CD8-positive, alpha-beta memory T cell (primary cell): ENCODE results near the gene EME2. TPM values are rescaled to one million over a fixed set of nuclear protein-coding genes. Genes with fewer than 3 reads are reported as not detected.
A peak's percentile ranks its signal among the peaks of the same experiment; 100 is the strongest.

ENCODE experiments used
- CTCF ChIA-PET: fragments of 350-600 bp; sonication (Branson Sonifier 250); formaldehyde crosslinking; loops from one replicate; lab custom pipeline; 2021; ENCODE audit warnings: antibody characterized with exemption; lab: Charles Lee
- POLR2A ChIA-PET: fragments of 350-600 bp; sonication (Branson Sonifier 250); formaldehyde crosslinking; loops from one replicate; lab custom pipeline; 2021; ENCODE audit warnings: antibody characterized with exemption; lab: Charles Lee
- DNase-seq, 5 donors: peaks; one replicate each; pipeline versions ENCODE4 v3.0.0 to v3.0.0-alpha.2; 2020 to 2022; ENCODE audit warnings: mixed read lengths in 1 of 5
- H3K27ac ChIP-seq: one replicate; pipeline ENCODE4 v1.7.0; 2013; ENCODE audit warnings: low read depth, mild to moderate bottlenecking, low read length, moderate library complexity
- H3K27me3 ChIP-seq: 2 replicates; pipeline ENCODE4 v1.7.0; 2013; ENCODE audit warnings: low read length, mild to moderate bottlenecking; ENCODE audit not compliant: insufficient read depth, poor library complexity, severe bottlenecking
- H3K36me3 ChIP-seq: 2 replicates; pipeline ENCODE4 v1.7.0; 2013; ENCODE audit warnings: mild to moderate bottlenecking, low read length, moderate library complexity; ENCODE audit not compliant: insufficient read depth
- H3K4me1 ChIP-seq: 2 replicates; pipeline ENCODE4 v1.7.0; 2013; ENCODE audit warnings: mild to moderate bottlenecking, low read length, moderate library complexity; ENCODE audit not compliant: insufficient read depth
- H3K4me3 ChIP-seq: 2 replicates; pipeline ENCODE4 v1.7.0; 2013; ENCODE audit warnings: mild to moderate bottlenecking, low read length
- H3K9me3 ChIP-seq: 2 replicates; pipeline ENCODE4 v1.7.0; 2013; ENCODE audit warnings: mild to moderate bottlenecking, low read length
- H3K27ac Mint-ChIP-seq, 8 donors: one replicate each; pipeline ENCODE4 v1.8.0; 2020 to 2021; ENCODE audit warnings: mixed read lengths in 8 of 8, mild to moderate bottlenecking in 6 of 8, inconsistent platforms in 3 of 8, moderate library complexity in 3 of 8
- H3K27me3 Mint-ChIP-seq, 2 donors: one replicate each; pipeline ENCODE4 v1.8.0; 2020 to 2021; ENCODE audit warnings: mixed read lengths in 2 of 2, mild to moderate bottlenecking in 1 of 2, moderate library complexity in 1 of 2
- H3K36me3 Mint-ChIP-seq, 3 donors: one replicate each; pipeline ENCODE4 v1.8.0; 2020 to 2021; ENCODE audit warnings: mixed read lengths in 3 of 3, inconsistent platforms in 1 of 3, mild to moderate bottlenecking in 1 of 3
- H3K4me1 Mint-ChIP-seq, 3 donors: one replicate each; pipeline ENCODE4 v1.8.0; 2020 to 2021; ENCODE audit warnings: mixed read lengths in 3 of 3, inconsistent platforms in 1 of 3, mild to moderate bottlenecking in 1 of 3
- H3K4me3 Mint-ChIP-seq, 7 donors: one replicate each; pipeline ENCODE4 v1.8.0; 2020 to 2021; ENCODE audit warnings: mixed read lengths in 7 of 7, mild to moderate bottlenecking in 6 of 7, moderate library complexity in 4 of 7, inconsistent platforms in 2 of 7
- H3K9me3 Mint-ChIP-seq, 5 donors: one replicate each; pipeline ENCODE4 v1.8.0; 2020 to 2022; ENCODE audit warnings: mixed read lengths in 5 of 5, mild to moderate bottlenecking in 3 of 5, moderate library complexity in 2 of 5, inconsistent platforms in 1 of 5
- polyA plus RNA-seq: library from polyadenylated mRNA; unstranded; fragments of 300-500 nt; fragmentation: Illumina TruSeq; gene quantifications from one replicate; pipeline ENCODE4 v1.2.3, GENCODE V29; 2021
- total RNA-seq, 2 experiments: library from RNA; stranded (reverse); gene quantifications; one replicate each; pipeline ENCODE4 v1.2.3, GENCODE V29; 2021

Gene EME2
- 10 to 100 TPM; 21.0 to 21.6 TPM for total RNA-seq
- polyA plus RNA-seq = 1.6 TPM

- Mint-ChIP-seq H3K9me3 (no peaks in the 10 kb centered on the region), H3K4me3 (peak within 1 kb of the TSS; percentile 89 to 98 (median 96)), H3K27ac (peak within 1 kb of the TSS; percentile 85 to 97 (median 96)), H3K36me3 (peaks cover 0 to 37% (median 0%) of the 10 kb centered on the region in 3 donors), H3K27me3 (no peaks in the 10 kb centered on the region), H3K4me1 (peaks cover 8 to 30% (median 18%) of the 10 kb centered on the region in 3 donors)
- H3K36me3 ChIP-seq = no peaks in the 10 kb centered on the region
- ChIA-PET CTCF (interaction anchor here (0.9 to 3.0 kb wide), 4 partner anchors 11 to 67 kb away, joined by 3 to 24 read pairs (median 7); partner anchors contain the start of genes FAHD1, HAGH, MAPK8IP3 and NUBP2), POLR2A (interaction anchor here (0.6 to 4.0 kb wide), 4 partner anchors 10 to 353 kb away, joined by 5 to 52 read pairs (median 12); partner anchors contain the start of genes MAPK8IP3, NUBP2 and SPSB3)
- H3K4me3 ChIP-seq = peak within 1 kb of the TSS; percentile 96
- H3K9me3 ChIP-seq = no peaks in the 10 kb centered on the region
- no peaks in the 10 kb centered on the region for H3K27me3 ChIP-seq
- peak; percentile 26 to 67 (median 36) for DNase-seq
- peaks cover 21% of the 10 kb centered on the region for H3K4me1 ChIP-seq
- H3K27ac ChIP-seq = peak within 1 kb of the TSS; percentile 79
Measured at GRCh38 chr16:1772362-1772907, at the start of gene EME2. Gene EME2, plus strand, starts transcription at chr16:1772810. Its CDS starts 418 bp downstream, at chr16:1773228.

DNA sequence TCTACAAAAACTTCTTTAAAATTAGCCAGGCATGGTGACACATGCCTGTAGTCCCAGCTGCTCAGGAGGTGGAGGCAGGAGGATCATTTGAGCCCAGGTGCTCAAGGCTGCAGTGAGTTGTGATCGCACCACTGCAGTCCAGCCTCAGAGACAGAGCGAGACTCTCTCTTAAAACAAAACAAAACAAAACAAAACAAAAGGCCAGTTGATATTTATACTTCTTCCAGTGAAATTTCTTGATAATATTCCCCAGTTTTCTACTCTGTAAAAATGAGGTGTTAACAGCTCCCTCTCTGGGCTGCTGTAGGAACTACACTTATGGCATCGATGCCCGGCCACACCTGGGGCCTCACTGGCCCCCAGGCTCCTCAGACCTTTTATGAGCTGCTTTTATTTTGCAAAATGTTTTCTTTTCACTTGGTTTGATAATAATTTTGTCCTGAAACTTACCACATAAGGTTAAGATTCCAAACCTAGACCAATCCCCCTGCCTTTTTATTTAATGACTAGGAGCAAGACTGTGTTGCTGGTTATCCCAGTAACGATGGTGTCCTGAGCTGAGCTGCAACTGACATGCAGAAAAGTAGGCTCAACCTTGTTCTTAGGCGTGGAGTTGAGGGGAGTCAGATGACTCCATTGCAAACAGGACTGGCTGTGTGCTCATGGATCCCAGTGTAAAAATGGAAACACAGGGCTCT is 49.0 kb upstream of the EME2 start:
- peak in 4 of 5 donors; percentile 23 to 41 (median 34) for DNase-seq
- Mint-ChIP-seq H3K4me3 (peak overlapping the region in 6 of 7 donors; percentile 32 to 70 (median 49)), H3K9me3 (no peaks in the 10 kb centered on the region), H3K27ac (peak overlapping the region; percentile 25 to 93 (median 74)), H3K27me3 (no peaks in the 10 kb centered on the region), H3K4me1 (peaks cover 33 to 44% (median 41%) of the 10 kb centered on the region in 3 donors), H3K36me3 (peaks cover 6 to 31% (median 7%) of the 10 kb centered on the region in 3 donors)
- peaks cover 8% of the 10 kb centered on the region for H3K36me3 ChIP-seq
- H3K4me1 ChIP-seq = peaks cover 31% of the 10 kb centered on the region
- ChIA-PET CTCF (interaction anchor here (0.7 to 1.5 kb wide), 9 partner anchors 9 to 237 kb away, joined by 3 to 5 read pairs (median 3); no protein-coding TSS in a partner anchor), POLR2A (interaction anchor here (1.1 kb wide), 1 partner anchor 59 kb away, joined by 5 read pairs; the partner anchor contains the start of genes NUBP2 and SPSB3)
- H3K4me3 ChIP-seq = no peak overlapping the region
- H3K27ac ChIP-seq = no peak overlapping the region
- no peaks in the 10 kb centered on the region for H3K27me3 ChIP-seq
- no peaks in the 10 kb centered on the region for H3K9me3 ChIP-seq

GRCh38 chr16:1724491-1724890 is 48.1 kb upstream of the EME2 start:
- H3K4me1 Mint-ChIP-seq = peaks cover 29 to 37% (median 33%) of the 10 kb centered on the region in 3 donors
- H3K9me3 Mint-ChIP-seq = no peaks in the 10 kb centered on the region
- no peaks in the 10 kb centered on the region for H3K27me3 Mint-ChIP-seq
- Histone ChIP-seq H3K27me3 (no peaks in the 10 kb centered on the region), H3K4me3 (no peak overlapping the region), H3K4me1 (peaks cover 26% of the 10 kb centered on the region), H3K27ac (no peak overlapping the region), H3K9me3 (no peaks in the 10 kb centered on the region), H3K36me3 (peaks cover 8% of the 10 kb centered on the region)
- ChIA-PET CTCF (interaction anchor here (1.1 to 1.5 kb wide), 3 partner anchors 46 to 90 kb away, joined by 3 to 5 read pairs (median 4); partner anchors contain the start of gene JPT2), POLR2A (no interaction called here)
- H3K4me3 Mint-ChIP-seq = no peak overlapping the region
- H3K36me3 Mint-ChIP-seq = peaks cover 7 to 40% (median 9%) of the 10 kb centered on the region in 3 donors
- peak overlapping the region in 1 of 8 donors; percentile 71 for H3K27ac Mint-ChIP-seq
- no peak for DNase-seq

DNA sequence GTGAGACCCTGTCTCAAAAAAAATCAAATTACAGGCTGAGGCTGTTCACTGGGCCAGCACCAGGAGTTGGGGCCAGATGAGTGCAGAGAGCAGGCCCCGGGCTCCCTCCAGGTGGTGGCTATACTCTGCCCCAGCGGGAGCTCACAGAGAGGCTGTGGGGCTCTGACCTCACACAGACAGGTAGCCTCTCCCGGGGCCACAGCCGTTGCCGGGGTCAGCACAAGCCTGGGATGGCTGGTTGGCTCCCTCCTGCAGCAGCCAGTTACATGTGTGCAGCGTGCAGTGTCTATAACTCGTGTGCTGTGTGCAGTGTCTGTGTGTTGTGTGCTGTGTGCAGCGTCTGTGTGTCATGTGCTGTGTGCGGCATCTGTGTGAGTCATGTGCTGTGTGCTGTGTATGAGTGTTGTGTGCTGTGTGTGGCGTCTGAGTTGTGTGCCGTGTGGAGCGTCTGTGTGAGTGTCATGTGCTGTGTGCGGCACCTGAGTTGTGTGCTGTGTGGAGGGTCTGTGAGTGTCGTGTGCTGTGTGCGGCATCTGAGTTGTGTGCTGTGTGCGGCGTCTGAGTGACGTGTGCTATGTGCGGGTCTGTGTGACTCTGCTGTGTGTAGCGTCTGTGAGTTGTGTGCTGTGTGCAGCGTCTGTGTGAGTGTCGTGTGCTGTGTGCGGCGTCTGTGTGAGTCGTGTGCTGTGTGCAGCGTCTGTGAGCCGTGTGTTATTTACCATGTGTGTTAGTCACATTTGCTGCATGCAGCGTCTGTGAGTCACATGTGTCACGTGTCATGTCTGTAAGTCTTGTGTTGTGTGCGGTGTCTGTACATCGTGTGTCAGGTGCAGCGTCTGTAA is 45.7 kb upstream of the EME2 start:
- H3K27me3 Mint-ChIP-seq = no peaks in the 10 kb centered on the region
- Histone ChIP-seq H3K4me1 (peaks cover 19% of the 10 kb centered on the region), H3K27ac (no peak overlapping the region), H3K4me3 (no peak overlapping the region), H3K27me3 (no peaks in the 10 kb centered on the region), H3K36me3 (peaks cover 8% of the 10 kb centered on the region), H3K9me3 (no peaks in the 10 kb centered on the region)
- H3K9me3 Mint-ChIP-seq = no peaks in the 10 kb centered on the region
- ChIA-PET CTCF (interaction anchor here (0.9 kb wide), 1 partner anchor 49 kb away, joined by 3 read pairs; the partner anchor contains the start of gene JPT2), POLR2A (no interaction called here)
- peaks cover 21 to 26% (median 23%) of the 10 kb centered on the region in 3 donors for H3K4me1 Mint-ChIP-seq
- H3K36me3 Mint-ChIP-seq = peaks cover 7 to 54% (median 10%) of the 10 kb centered on the region in 3 donors
- peak overlapping the region in 3 of 8 donors; percentile 80 to 85 (median 81) for H3K27ac Mint-ChIP-seq
- DNase-seq = no peak
- no peak overlapping the region for H3K4me3 Mint-ChIP-seq

DNA sequence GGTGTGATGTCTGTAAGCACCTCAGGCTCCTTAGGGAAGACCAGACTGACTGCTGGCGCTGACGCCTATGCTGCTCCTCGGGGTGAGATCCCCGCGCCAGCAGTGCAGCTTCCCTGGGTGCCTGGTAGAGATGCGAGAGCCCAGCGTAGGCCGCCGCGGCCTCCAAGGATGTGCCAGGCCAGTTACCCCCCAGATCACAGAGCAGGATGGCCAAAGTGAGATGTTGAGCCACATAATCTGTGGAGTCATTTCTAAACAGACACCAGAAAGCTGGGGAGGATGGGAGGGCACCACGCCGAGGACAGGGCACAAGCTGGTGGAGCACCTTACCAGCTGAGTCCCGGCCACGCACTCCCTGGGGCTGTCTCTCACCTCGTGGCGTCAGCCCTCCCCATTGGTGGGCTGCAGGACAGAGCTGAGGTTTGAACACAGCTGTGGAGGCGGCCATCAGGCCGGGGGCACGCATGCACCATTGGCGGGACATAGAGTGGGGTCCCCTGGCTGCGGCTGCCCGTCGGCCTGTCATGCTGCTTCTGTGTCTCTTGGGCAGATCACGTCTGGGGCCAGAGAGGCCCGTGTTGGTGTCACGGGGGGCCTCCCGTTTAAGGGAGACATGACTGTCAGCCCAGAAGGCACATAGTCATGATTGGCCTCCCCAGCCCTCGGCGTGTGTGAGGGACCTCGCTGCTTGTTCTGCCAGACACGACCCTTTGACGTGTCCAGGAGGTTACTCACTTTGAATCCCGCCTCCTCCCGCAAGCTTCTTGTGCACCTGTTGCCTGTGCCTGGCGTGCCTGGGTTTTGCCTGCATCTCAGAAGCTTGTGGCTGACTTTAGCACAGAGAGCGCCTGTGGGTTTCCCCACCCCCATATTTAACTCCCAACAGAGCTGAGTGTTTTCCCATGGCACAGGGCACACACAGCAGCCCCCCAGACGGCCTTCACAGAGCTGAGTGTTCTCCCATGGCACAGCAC is 44.7 kb upstream of the EME2 start:
- no peaks in the 10 kb centered on the region for H3K9me3 ChIP-seq
- POLR2A ChIA-PET = interaction anchor here (0.6 kb wide), 1 partner anchor 10 kb away, joined by 5 read pairs; no protein-coding TSS in a partner anchor
- Mint-ChIP-seq H3K36me3 (peaks cover 7 to 64% (median 10%) of the 10 kb centered on the region in 3 donors), H3K27me3 (no peaks in the 10 kb centered on the region), H3K9me3 (no peaks in the 10 kb centered on the region), H3K4me1 (peaks cover 15 to 17% (median 15%) of the 10 kb centered on the region in 3 donors), H3K4me3 (no peak overlapping the region), H3K27ac (peak overlapping the region in 2 of 8 donors; percentile 27 to 81)
- peaks cover 10% of the 10 kb centered on the region for H3K4me1 ChIP-seq
- CTCF ChIA-PET = interaction anchor here (1.0 kb wide), 1 partner anchor 22 kb away, joined by 3 read pairs; the partner anchor contains the start of gene MAPK8IP3
- peaks cover 8% of the 10 kb centered on the region for H3K36me3 ChIP-seq
- no peak overlapping the region for H3K4me3 ChIP-seq
- H3K27me3 ChIP-seq = no peaks in the 10 kb centered on the region
- H3K27ac ChIP-seq = no peak overlapping the region
- DNase-seq = no peak

- H3K27ac ChIP-seq = no peak overlapping the region
- POLR2A ChIA-PET = interaction anchor here (0.6 kb wide), 1 partner anchor 12 kb away, joined by 5 read pairs; no protein-coding TSS in a partner anchor
Measured at GRCh38 chr16:1729026-1729425, 43.6 kb upstream of the EME2 start.

More at GRCh38 chr16:1729026-1729425, 43.6 kb upstream of the EME2 start:
- no peaks in the 10 kb centered on the region for H3K9me3 ChIP-seq
- H3K4me3 ChIP-seq = no peak overlapping the region
- Mint-ChIP-seq H3K4me1 (peaks cover 7 to 9% (median 9%) of the 10 kb centered on the region in 3 donors), H3K4me3 (no peak overlapping the region), H3K27me3 (no peaks in the 10 kb centered on the region), H3K36me3 (peaks cover 7 to 70% (median 10%) of the 10 kb centered on the region in 3 donors), H3K27ac (peak overlapping the region in 1 of 8 donors; percentile 78), H3K9me3 (no peaks in the 10 kb centered on the region)
- H3K4me1 ChIP-seq = no peaks in the 10 kb centered on the region
- DNase-seq = no peak
- H3K27me3 ChIP-seq = no peaks in the 10 kb centered on the region
- H3K36me3 ChIP-seq = peaks cover 8% of the 10 kb centered on the region
- CTCF ChIA-PET = no interaction called here
